HG03066 (cell line): ENCODE results near the gene RBM25.
"Not testable (repeated sequence)": the region's sequence is repeated elsewhere in the genome, so short reads cannot be mapped to it uniquely, and the experiment has no call there.

Experiments used
- ATAC-seq: cut with Tn5 transposase; IDR thresholded peaks from one replicate; pipeline ENCODE4 v1.9.1; 2021; ENCODE audit warnings: low read depth; ENCODE audit not compliant: unreplicated experiment

The RBM25 gene

DNA sequence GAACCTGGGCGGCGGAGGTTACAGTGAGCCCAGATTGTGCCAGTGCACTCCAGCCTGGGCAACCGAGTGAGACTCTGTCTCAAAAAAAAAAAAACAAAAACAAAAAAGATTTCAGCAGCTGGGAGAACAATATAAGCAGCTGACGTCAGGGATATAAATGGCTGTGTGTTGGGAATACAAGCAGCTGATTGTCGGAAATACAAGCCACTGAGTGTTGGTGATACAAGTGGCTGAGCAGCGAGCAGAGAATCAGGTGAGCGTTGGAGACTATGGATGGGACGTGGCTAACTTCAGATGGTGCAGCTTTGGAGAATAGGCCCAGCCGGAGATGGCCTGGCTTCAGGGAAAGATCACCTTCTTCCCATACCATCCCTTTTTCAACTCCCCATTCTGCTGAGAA, 109.9 kb downstream of the RBM25 start:
- ATAC-seq: no peak

DNA sequence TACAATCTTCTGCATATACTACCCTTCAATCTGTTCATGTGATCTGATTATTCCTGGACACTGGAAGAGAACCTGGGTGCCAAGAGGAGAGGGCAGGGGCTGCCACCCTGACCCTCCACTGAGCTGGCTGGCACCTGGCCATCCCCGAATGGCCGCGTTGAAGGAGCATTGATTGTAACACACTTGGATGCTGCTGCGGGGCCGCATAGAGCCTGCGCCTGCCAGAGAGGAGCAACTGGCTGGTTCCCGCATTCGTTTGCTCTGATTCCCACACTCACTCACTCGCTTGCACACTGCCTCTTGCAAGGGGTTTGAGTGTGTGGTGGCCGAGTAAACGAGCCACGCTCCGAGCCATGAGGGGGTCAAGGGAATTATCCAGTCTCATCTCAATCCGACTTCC, 110.4 kb downstream of the RBM25 start:
- no peak for ATAC-seq

DNA sequence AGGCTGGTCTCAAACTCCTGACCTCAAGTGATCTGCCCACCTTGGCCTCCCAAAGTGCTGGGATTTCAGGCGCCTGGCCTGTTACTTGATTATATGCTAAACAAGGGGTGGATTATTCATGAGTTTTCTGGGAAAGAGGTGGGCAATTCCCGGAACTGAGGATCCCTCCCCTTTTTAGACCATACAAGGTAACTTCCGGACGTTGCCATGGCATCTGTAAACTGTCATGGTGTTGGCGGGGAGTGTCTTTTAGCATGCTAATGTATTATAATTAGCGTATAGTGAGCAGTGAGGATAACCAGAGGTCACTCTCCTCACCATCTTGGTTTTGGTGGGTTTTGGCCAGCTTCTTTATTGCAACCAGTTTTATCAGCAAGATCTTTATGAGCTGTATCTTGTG, 111.5 kb downstream of the RBM25 start:
- ATAC-seq: not testable (repeated sequence)

DNA sequence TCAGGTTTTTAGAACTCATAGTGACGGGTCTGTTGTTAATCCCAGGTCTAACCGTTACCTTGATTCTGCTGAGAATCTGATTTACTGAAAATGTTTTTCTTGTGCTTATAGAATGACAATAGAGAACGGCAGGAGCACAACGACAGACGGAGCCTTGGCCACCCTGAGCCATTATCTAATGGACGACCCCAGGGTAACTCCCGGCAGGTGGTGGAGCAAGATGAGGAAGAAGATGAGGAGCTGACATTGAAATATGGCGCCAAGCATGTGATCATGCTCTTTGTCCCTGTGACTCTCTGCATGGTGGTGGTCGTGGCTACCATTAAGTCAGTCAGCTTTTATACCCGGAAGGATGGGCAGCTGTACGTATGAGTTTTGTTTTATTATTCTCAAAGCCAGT, 112.4 kb downstream of the RBM25 start:
- no peak for ATAC-seq

DNA sequence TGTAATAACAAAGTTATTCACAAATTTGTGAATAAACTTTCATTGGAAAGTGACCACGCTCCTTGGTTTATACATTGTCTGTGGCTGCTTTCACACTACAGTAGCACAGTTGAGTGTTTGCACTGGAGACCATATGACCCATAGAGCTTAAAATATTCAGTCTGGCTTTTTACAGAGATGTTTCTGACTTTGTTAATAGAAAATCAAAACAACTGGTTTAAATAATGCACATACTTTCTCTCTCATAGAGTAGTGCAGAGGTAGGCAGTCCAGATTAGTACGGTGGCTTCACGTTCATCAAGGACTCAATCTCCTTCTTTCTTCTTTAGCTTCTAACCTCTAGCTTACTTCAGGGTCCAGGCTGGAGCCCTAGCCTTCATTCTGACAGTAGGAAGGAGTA, 114.2 kb downstream of the RBM25 start:
- ATAC-seq: no peak

DNA sequence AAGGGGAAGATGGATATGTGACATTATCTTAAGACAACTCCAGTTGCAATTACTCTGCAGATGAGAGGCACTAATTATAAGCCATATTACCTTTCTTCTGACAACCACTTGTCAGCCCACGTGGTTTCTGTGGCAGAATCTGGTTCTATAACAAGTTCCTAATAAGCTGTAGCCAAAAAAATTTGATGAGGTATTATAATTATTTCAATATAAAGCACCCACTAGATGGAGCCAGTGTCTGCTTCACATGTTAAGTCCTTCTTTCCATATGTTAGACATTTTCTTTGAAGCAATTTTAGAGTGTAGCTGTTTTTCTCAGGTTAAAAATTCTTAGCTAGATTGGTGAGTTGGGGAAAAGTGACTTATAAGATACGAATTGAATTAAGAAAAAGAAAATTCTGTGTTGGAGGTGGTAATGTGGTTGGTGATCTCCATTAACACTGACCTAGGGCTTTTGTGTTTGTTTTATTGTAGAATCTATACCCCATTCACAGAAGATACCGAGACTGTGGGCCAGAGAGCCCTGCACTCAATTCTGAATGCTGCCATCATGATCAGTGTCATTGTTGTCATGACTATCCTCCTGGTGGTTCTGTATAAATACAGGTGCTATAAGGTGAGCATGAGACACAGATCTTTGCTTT, 114.9 kb downstream of the RBM25 start:
- ATAC-seq: no peak
